HepG2 (cell line): ENCODE data around the gene GSC2. TPM values are rescaled to one million over a fixed set of nuclear protein-coding genes. Genes with fewer than 3 reads are reported as not detected.

Source experiments
- ATAC-seq: fragments of 200-7000 bp; cut with Tn5 transposase; 3 replicates; pipeline ENCODE4 v1.9.1; 2020; ENCODE audit warnings: mild to moderate bottlenecking, moderate library complexity
- BruUV-seq: library from RNA; stranded (reverse); fragments of 400-500 nt; replicated peaks from 2 replicates; lab custom pipeline; 2021; lab: Mats Ljungman, UMichigan
- CTCF ChIA-PET: fragments of 300-600 bp; formaldehyde crosslinking; extraction: SDS; loops from one replicate; lab custom pipeline; 2021; ENCODE audit warnings: low total read pairs, inconsistent platforms, low intra/inter-chr PET ratio; lab: Yijun Ruan, JAX
- POLR2A ChIA-PET: fragments of 350-600 bp; sonication (Branson Sonifier 250); formaldehyde crosslinking; loops from one replicate; lab custom pipeline; 2020; ENCODE audit warnings: antibody characterized with exemption, inconsistent platforms; lab: Yijun Ruan, JAX
- DNase-seq: peaks from one replicate; pipeline ENCODE4 v3.0.0-alpha.2; 2015; ENCODE audit warnings: low spot score
- FAIRE-seq: peaks from 3 replicates; lab custom pipeline; 2011; peaks lifted over from hg19 to GRCh38; lab: Jason Lieb, UNC
- H2AFZ ChIP-seq: one replicate; pipeline ENCODE4 v1.6.1; 2011; ENCODE audit warnings: low read length, inconsistent platforms
- H3K27ac ChIP-seq: fragments of 300-600 bp; 3 replicates; pipeline ENCODE4 v1.8.0; 2011; ENCODE audit warnings: mixed run types, mild to moderate bottlenecking, mixed read lengths, low read length, inconsistent platforms; ENCODE audit not compliant: insufficient read depth; ENCODE audit errors: extremely low read length
- H3K27me3 ChIP-seq, 2 experiments: fragments of 200-600 bp in 1 of 2; 2 replicates in 1 of 2; 3 replicates in 1 of 2; pipeline versions ENCODE4 v1.6.0 to v1.8.0; 2011; ENCODE audit warnings: low read length in 2 of 2, mild to moderate bottlenecking in 2 of 2, moderate library complexity in 2 of 2, inconsistent platforms in 1 of 2; ENCODE audit not compliant: insufficient read depth in 2 of 2, control insufficient read depth in 1 of 2
- H3K36me3 ChIP-seq, 2 experiments: fragments of 200-600 bp in 1 of 2; replicated peaks in 1 of 2; 2 replicates in 1 of 2; 3 replicates in 1 of 2; pipeline versions ENCODE4 v1.5.1 to v1.8.0; 2011; ENCODE audit warnings: low read length in 2 of 2, inconsistent platforms in 1 of 2; ENCODE audit not compliant: insufficient read depth in 2 of 2, control insufficient read depth in 1 of 2
- H3K4me1 ChIP-seq: 2 replicates; pipeline ENCODE4 v1.5.1; 2012; ENCODE audit warnings: low read length, inconsistent platforms; ENCODE audit not compliant: insufficient read depth
- H3K4me2 ChIP-seq: 2 replicates; pipeline ENCODE4 v1.6.0; 2011; ENCODE audit warnings: low read depth, low read length, inconsistent platforms
- H3K4me3 ChIP-seq, 3 experiments: fragments of 200-600 bp in 1 of 3; sonication (generic), shearing (Covaris generic) in 1 of 3; replicated peaks in 1 of 3; 2 replicates each; pipeline ENCODE4 v1.5.1; 2011 to 2016; ENCODE audit warnings: low read length in 3 of 3, inconsistent platforms in 2 of 3, low read depth in 2 of 3, mild to moderate bottlenecking in 2 of 3, control low read depth in 1 of 3, mixed read lengths in 1 of 3; ENCODE audit not compliant: insufficient read depth in 1 of 3
- H3K79me2 ChIP-seq: one replicate; pipeline ENCODE4 v1.6.1; 2011; ENCODE audit warnings: low read length, inconsistent platforms; ENCODE audit not compliant: insufficient read depth
- H3K9ac ChIP-seq: 2 replicates; pipeline ENCODE4 v1.6.0; 2011; ENCODE audit warnings: mild to moderate bottlenecking, low read depth, low read length, inconsistent platforms; ENCODE audit not compliant: insufficient read depth
- H3K9me3 ChIP-seq: 2 replicates; pipeline ENCODE4 v1.5.1; 2012; ENCODE audit warnings: mild to moderate bottlenecking, low read length
- H4K20me1 ChIP-seq: 2 replicates; pipeline ENCODE4 v1.6.0; 2011; ENCODE audit warnings: inconsistent platforms, mild to moderate bottlenecking, low read length, moderate library complexity; ENCODE audit not compliant: insufficient read depth
- AHR ChIP-seq: IDR thresholded peaks from 2 replicates; pipeline ENCODE4 v1.6.1; 2018; ENCODE audit warnings: missing genetic modification reagents, missing compliant biosample characterization
- ATF7-NPFF ChIP-seq: sonication (generic); formaldehyde crosslinking; IDR thresholded peaks from 2 replicates; pipeline ENCODE4 v1.8.1; 2023; ENCODE audit warnings: mild to moderate bottlenecking, low read depth, missing genetic modification reagents, moderate library complexity
- HNRNPL ChIP-seq: fragments of 200-400 bp; formaldehyde crosslinking; IDR thresholded peaks from 2 replicates; pipeline ENCODE4 v1.6.1; 2017; ENCODE audit warnings: mild to moderate bottlenecking, low read depth, low read length
- KMT2A ChIP-seq: sonication (generic); formaldehyde crosslinking; IDR thresholded peaks from 2 replicates; pipeline ENCODE4 v1.4.0; 2020; ENCODE audit warnings: missing genetic modification reagents
- MBNL3 ChIP-seq: fragments of 250-450 bp; sonication (Bioruptor Pico); conservative IDR thresholded peaks from 2 replicates; pipeline ENCODE4 v1.8.0; 2022; ENCODE audit warnings: mild to moderate bottlenecking, inconsistent platforms
- MEF2D ChIP-seq: sonication (generic); formaldehyde crosslinking; IDR thresholded peaks from 2 replicates; pipeline ENCODE4 v1.5.1; 2020; ENCODE audit warnings: mild to moderate bottlenecking, missing genetic modification reagents
- MTA3 ChIP-seq: sonication (generic); formaldehyde crosslinking; IDR thresholded peaks from 2 replicates; pipeline ENCODE4 v1.4.0; 2020; ENCODE audit warnings: missing genetic modification reagents
- PAF1 ChIP-seq: IDR thresholded peaks from 2 replicates; pipeline ENCODE4 v1.6.1; 2016; ENCODE audit warnings: missing genetic modification reagents, missing compliant biosample characterization
- SOX13 ChIP-seq, 3 experiments: fragments of 450-650 bp in 1 of 3; sonication (generic) in 1 of 3; formaldehyde crosslinking in 1 of 3; IDR thresholded peaks in 2 of 3; conservative IDR thresholded peaks in 1 of 3; 2 replicates each; pipeline versions ENCODE4 v1.5.0 to v1.6.1; 2016 to 2020; ENCODE audit warnings: antibody characterized with exemption in 1 of 3, mild to moderate bottlenecking in 1 of 3, missing compliant biosample characterization in 1 of 3, missing genetic modification reagents in 1 of 3, moderate library complexity in 1 of 3
- TBP ChIP-seq: sonication (generic); formaldehyde crosslinking; IDR thresholded peaks from 2 replicates; pipeline ENCODE4 v1.5.0; 2020; ENCODE audit warnings: missing genetic modification reagents
- ZBTB8A ChIP-seq: sonication (generic); formaldehyde crosslinking; IDR thresholded peaks from 2 replicates; pipeline ENCODE4 v1.4.0; 2020; ENCODE audit warnings: mild to moderate bottlenecking, low read depth, missing genetic modification reagents, borderline replicate concordance
- ZNF382 ChIP-seq: sonication (generic); formaldehyde crosslinking; IDR thresholded peaks from 2 replicates; pipeline ENCODE4 v1.5.0; 2020; ENCODE audit warnings: missing genetic modification reagents, mild to moderate bottlenecking, borderline replicate concordance
- ZNF547 ChIP-seq: sonication (generic); formaldehyde crosslinking; IDR thresholded peaks from 2 replicates; pipeline ENCODE4 v1.5.1; 2020; ENCODE audit warnings: mild to moderate bottlenecking, missing genetic modification reagents
- ZNF616 ChIP-seq: sonication (generic); formaldehyde crosslinking; IDR thresholded peaks from 2 replicates; pipeline ENCODE4 v1.5.0; 2020; ENCODE audit warnings: low read depth, mild to moderate bottlenecking, missing genetic modification reagents
- ZNF768 ChIP-seq: sonication (generic); formaldehyde crosslinking; IDR thresholded peaks from 2 replicates; pipeline ENCODE4 v1.4.0; 2020; ENCODE audit warnings: missing genetic modification reagents
- ZSCAN12 ChIP-seq: sonication (generic); formaldehyde crosslinking; IDR thresholded peaks from 2 replicates; pipeline ENCODE4 v1.9.0; 2021; ENCODE audit warnings: mild to moderate bottlenecking, missing genetic modification reagents
- WGBS: methylation state at CpG from one replicate; pipeline ENCODE4 v1.1.6; 2017; ENCODE audit warnings: low lambda C conversion rate; 5-methylcytosine and 5-hydroxymethylcytosine counted together
- in situ Hi-C: cut with HindIII; loops from 2 replicates; pipeline ENCODE4 v1.10.0; 2017; ENCODE audit warnings: low pct_unique_long_range_greater_than_20kb; ENCODE audit not compliant: extremely low pct_ligation_motif_present
- intact Hi-C: fragments of 100-400 bp; cut with micrococcal nuclease; formaldehyde crosslinking; loops from one replicate; pipeline ENCODE4 v1.10.0; 2022; ENCODE audit not compliant: unreplicated experiment
- polyA plus RNA-seq, 8 experiments: library from polyadenylated mRNA; depleted of rRNA in 3 of 8; stranded (reverse) in 7 of 8; unstranded in 1 of 8; fragments of >200 nt; fragmentation: Illumina TruSeq in 4 of 8; extraction: Trizol in 4 of 8; gene quantifications; 2 replicates each; pipeline versions ENCODE4 v1.2.1 to v1.2.3, GENCODE V29; 2011 to 2016; ENCODE audit warnings: low read depth in 4 of 8, missing spikeins in 1 of 8, mixed read lengths in 1 of 8; ENCODE audit not compliant: insufficient read depth in 1 of 8
- total RNA-seq, 5 experiments: library from RNA; depleted of rRNA; stranded (reverse); fragments of >200 nt; fragmentation: Illumina TruSeq; extraction: Trizol; gene quantifications; 2 replicates each; pipeline ENCODE4 v1.2.3, GENCODE V29; 2016; ENCODE audit warnings: low read depth in 1 of 5
- TF ChIP-seq, protein P1 (sequence below): IDR thresholded peaks from 2 replicates; pipeline ENCODE4 v1.6.1; 2016; ENCODE audit warnings: missing compliant biosample characterization, missing genetic modification reagents, borderline replicate concordance
- TF ChIP-seq, protein P2 (sequence below): sonication (generic); formaldehyde crosslinking; IDR thresholded peaks from 2 replicates; pipeline ENCODE4 v1.8.0; 2022; ENCODE audit warnings: missing genetic modification reagents, low read depth, mild to moderate bottlenecking, borderline replicate concordance
- TF ChIP-seq, protein P3 (sequence below): sonication (generic); formaldehyde crosslinking; IDR thresholded peaks from 2 replicates; pipeline ENCODE4 v1.4.0; 2020; ENCODE audit warnings: missing genetic modification reagents, mild to moderate bottlenecking, borderline replicate concordance

Gene GSC2
- total and polyA plus RNA-seq, 2 of the 13 experiments (the other 11 are each of a cell fraction or from before 2014, with no cell fraction given): not detected

GRCh38 chr22:19139974-19140373 lies 10.1 kb downstream of the GSC2 start:
- in situ Hi-C loops: no loop called here

More at GRCh38 chr22:19139974-19140373, 10.1 kb downstream of the GSC2 start:
- BruUV-seq: no TSS peak
- 87% methylated on average over 3 of the region's 5 CpGs for WGBS
- H3K4me3 ChIP-seq: no peak overlapping the region
- peaks cover 7% of the 10 kb centered on the region for H3K4me1 ChIP-seq
- H3K27me3 ChIP-seq: no peaks in the 10 kb centered on the region; a peak in 1 of 5 replicates
- no peak overlapping the region for H3K27ac ChIP-seq
- H3K9me3 ChIP-seq: no peaks in the 10 kb centered on the region
- H3K36me3 ChIP-seq: peaks cover 18 to 65% of the 10 kb centered on the region in 2 experiments; a peak in 4 of 5 replicates
- no peak overlapping the region for H3K9ac ChIP-seq
- ChIA-PET CTCF (no interaction called here), POLR2A (no interaction called here)
- intact Hi-C loops: no loop called here
- no peak for ATAC-seq
- no peak for FAIRE-seq
- peaks cover 13% of the 10 kb centered on the region for H3K79me2 ChIP-seq
- H4K20me1 ChIP-seq: no peaks in the 10 kb centered on the region
- TF ChIP-seq MBNL3 (CRISPR knock-in tag) (no peak), ZSCAN12 (no peak), TBP (CRISPR knock-in tag) (no peak), MEF2D (no peak), ATF7-NPFF (no peak), ZNF768 (no peak), SOX13 (IDR thresholded peaks at IDR 0.05) (no peak), SOX13 (CRISPR knock-in tag; conservative IDR thresholded peaks at IDR 0.05 in 1 of 2, IDR thresholded peaks at IDR 0.05 in 1 of 2) (no peak), HNRNPL (no peak), ZNF382 (CRISPR knock-in tag) (no peak), AHR (no peak), ZBTB8A (CRISPR knock-in tag) (no peak), MTA3 (CRISPR knock-in tag) (no peak), ZNF616 (CRISPR knock-in tag) (no peak), KMT2A (CRISPR knock-in tag) (no peak), PAF1 (CRISPR knock-in tag) (no peak), ZNF547 (no peak)
- TF ChIP-seq, protein P1, sequence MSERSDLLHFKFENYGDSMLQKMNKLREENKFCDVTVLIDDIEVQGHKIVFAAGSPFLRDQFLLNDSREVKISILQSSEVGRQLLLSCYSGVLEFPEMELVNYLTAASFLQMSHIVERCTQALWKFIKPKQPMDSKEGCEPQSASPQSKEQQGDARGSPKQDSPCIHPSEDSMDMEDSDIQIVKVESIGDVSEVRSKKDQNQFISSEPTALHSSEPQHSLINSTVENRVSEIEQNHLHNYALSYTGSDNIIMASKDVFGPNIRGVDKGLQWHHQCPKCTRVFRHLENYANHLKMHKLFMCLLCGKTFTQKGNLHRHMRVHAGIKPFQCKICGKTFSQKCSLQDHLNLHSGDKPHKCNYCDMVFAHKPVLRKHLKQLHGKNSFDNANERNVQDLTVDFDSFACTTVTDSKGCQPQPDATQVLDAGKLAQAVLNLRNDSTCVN (CRISPR knock-in tag): no peak
- TF ChIP-seq, protein P2, sequence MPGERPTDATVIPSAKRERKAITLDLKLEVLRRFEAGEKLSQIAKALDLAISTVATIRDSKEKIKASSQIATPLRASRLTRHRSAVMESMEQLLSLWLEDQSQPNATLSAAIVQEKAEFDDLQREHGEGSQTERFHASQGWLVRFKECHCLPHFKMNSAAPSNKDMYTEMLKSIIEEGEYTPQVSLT (CRISPR knock-in tag): no peak
- TF ChIP-seq, protein P3, sequence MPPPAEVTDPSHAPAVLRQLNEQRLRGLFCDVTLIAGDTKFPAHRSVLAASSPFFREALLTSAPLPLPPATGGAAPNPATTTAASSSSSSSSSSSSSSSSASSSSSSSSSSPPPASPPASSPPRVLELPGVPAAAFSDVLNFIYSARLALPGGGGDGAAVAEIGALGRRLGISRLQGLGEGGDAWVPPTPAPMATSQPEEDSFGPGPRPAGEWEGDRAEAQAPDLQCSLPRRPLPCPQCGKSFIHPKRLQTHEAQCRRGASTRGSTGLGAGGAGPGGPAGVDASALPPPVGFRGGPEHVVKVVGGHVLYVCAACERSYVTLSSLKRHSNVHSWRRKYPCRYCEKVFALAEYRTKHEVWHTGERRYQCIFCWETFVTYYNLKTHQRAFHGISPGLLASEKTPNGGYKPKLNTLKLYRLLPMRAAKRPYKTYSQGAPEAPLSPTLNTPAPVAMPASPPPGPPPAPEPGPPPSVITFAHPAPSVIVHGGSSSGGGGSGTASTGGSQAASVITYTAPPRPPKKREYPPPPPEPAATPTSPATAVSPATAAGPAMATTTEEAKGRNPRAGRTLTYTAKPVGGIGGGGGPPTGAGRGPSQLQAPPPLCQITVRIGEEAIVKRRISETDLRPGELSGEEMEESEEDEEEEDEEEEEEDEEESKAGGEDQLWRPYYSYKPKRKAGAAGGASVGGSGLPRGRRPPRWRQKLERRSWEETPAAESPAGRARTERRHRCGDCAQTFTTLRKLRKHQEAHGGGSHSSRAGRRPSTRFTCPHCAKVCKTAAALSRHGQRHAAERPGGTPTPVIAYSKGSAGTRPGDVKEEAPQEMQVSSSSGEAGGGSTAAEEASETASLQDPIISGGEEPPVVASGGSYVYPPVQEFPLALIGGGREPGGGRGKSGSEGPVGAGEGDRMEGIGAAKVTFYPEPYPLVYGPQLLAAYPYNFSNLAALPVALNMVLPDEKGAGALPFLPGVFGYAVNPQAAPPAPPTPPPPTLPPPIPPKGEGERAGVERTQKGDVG (CRISPR knock-in tag): no peak
- no peak overlapping the region for H3K4me2 ChIP-seq
- DNase-seq: no peak
- H2AFZ ChIP-seq: no peak overlapping the region
